ENCODE data around the gene PPP1R12A. TPM values are rescaled to one million over a fixed set of nuclear protein-coding genes. Genes with fewer than 3 reads are reported as not detected.
"Not testable (repeated sequence)": the region's sequence is repeated elsewhere in the genome, so short reads cannot be mapped to it uniquely, and the experiment has no call there.

PPP1R12A gene
- total RNA-seq, 2 experiments from 2014 or later, result 44.5 to 65.1 TPM

GRCh38 chr12:79945433-79945832 is 10.5 kb upstream of the PPP1R12A start:
- Histone ChIP-seq H2AFZ (ENCODE audit: low read length) (no peak overlapping the region), H4K20me1 (ENCODE audit: insufficient read depth, low read length) (no peaks in the 10 kb centered on the region), H3K9me3 (ENCODE audit: low read length) (no peaks in the 10 kb centered on the region), H3K4me1 (ENCODE audit: insufficient read depth, low read length, poor library complexity, severe bottlenecking) (no peaks in the 10 kb centered on the region), H3K4me2 (ENCODE audit: low read length) (no peak overlapping the region), H3K79me2 (ENCODE audit: insufficient read depth, low read depth, low read length) (no peaks in the 10 kb centered on the region), H3K27ac (ENCODE audit: low read depth, low read length, poor library complexity, severe bottlenecking) (no peak overlapping the region), H3K36me3 (ENCODE audit: insufficient read depth, low read length) (no peaks in the 10 kb centered on the region), H3K9me2 (ENCODE audit: insufficient read depth, low read length) (no peaks in the 10 kb centered on the region), H3K4me3 (ENCODE audit: low read depth, low read length, poor library complexity, severe bottlenecking) (no peak overlapping the region)
- ChIA-PET CTCF (ENCODE audit: unreplicated experiment) (interaction anchor here (0.6 to 0.8 kb wide), 2 partner anchors 9 to 115 kb away, joined by 4 to 5 read pairs; no protein-coding TSS in a partner anchor), POLR2A (interaction anchor here (0.9 kb wide), 1 partner anchor 15 kb away, joined by 3 read pairs; no protein-coding TSS in a partner anchor)
- intact Hi-C loops (cut with micrococcal nuclease; ENCODE audit: unreplicated experiment), result no loop called here
- no peak for TF ChIP-seq CTCF (conservative IDR thresholded peaks at IDR 0.05; ENCODE audit: low read length)
- no peak for TF ChIP-seq EZH2phosphoT487 (IDR thresholded peaks at IDR 0.05; ENCODE audit: borderline replicate concordance, low read depth, low read length)
- no TSS peak for BruUV-seq (replicated peaks)
- no peak for DNase-seq (ENCODE audit: low spot score)

GRCh38 chr12:79944565-79944964 is 9.7 kb upstream of the PPP1R12A start:
- ChIA-PET POLR2A (no interaction called here), CTCF (ENCODE audit: unreplicated experiment) (no interaction called here)
- H2AFZ ChIP-seq (ENCODE audit: low read length), result no peak overlapping the region
- no peaks in the 10 kb centered on the region for H3K79me2 ChIP-seq (ENCODE audit: insufficient read depth, low read depth, low read length)
- H3K9me2 ChIP-seq (ENCODE audit: insufficient read depth, low read length), result no peaks in the 10 kb centered on the region
- H3K4me3 ChIP-seq (ENCODE audit: low read depth, low read length, poor library complexity, severe bottlenecking), result no peak overlapping the region
- H3K4me2 ChIP-seq (ENCODE audit: low read length), result no peak overlapping the region
- intact Hi-C loops (cut with micrococcal nuclease; ENCODE audit: unreplicated experiment), result no loop called here
- no peak for TF ChIP-seq EZH2phosphoT487 (IDR thresholded peaks at IDR 0.05; ENCODE audit: borderline replicate concordance, low read depth, low read length)
- no peak for TF ChIP-seq CTCF (conservative IDR thresholded peaks at IDR 0.05; ENCODE audit: low read length)
- no peaks in the 10 kb centered on the region for H3K9me3 ChIP-seq (ENCODE audit: low read length)
- no TSS peak for BruUV-seq (replicated peaks)
- no peaks in the 10 kb centered on the region for H3K4me1 ChIP-seq (ENCODE audit: insufficient read depth, low read length, poor library complexity, severe bottlenecking)
- DNase-seq (ENCODE audit: low spot score), result no peak
- H4K20me1 ChIP-seq (ENCODE audit: insufficient read depth, low read length), result no peaks in the 10 kb centered on the region
- H3K36me3 ChIP-seq (ENCODE audit: insufficient read depth, low read length), result no peaks in the 10 kb centered on the region
- no peak overlapping the region for H3K27ac ChIP-seq (ENCODE audit: low read depth, low read length, poor library complexity, severe bottlenecking)

GRCh38 chr12:79942846-79943245 is 7.9 kb upstream of the PPP1R12A start:
- POLR2A ChIA-PET; DNase-seq (ENCODE audit: low spot score); H3K36me3 ChIP-seq (ENCODE audit: insufficient read depth, low read length); H3K79me2 ChIP-seq (ENCODE audit: insufficient read depth, low read depth, low read length); intact Hi-C loops (cut with micrococcal nuclease; ENCODE audit: unreplicated experiment); CTCF ChIA-PET (ENCODE audit: unreplicated experiment); H3K9me2 ChIP-seq (ENCODE audit: insufficient read depth, low read length); H3K4me3 ChIP-seq (ENCODE audit: low read depth, low read length, poor library complexity, severe bottlenecking); H3K9me3 ChIP-seq (ENCODE audit: low read length); H3K27ac ChIP-seq (ENCODE audit: low read depth, low read length, poor library complexity, severe bottlenecking); H3K4me2 ChIP-seq (ENCODE audit: low read length); BruUV-seq (replicated peaks); H3K4me1 ChIP-seq (ENCODE audit: insufficient read depth, low read length, poor library complexity, severe bottlenecking); H2AFZ ChIP-seq (ENCODE audit: low read length); H4K20me1 ChIP-seq (ENCODE audit: insufficient read depth, low read length): not testable (repeated sequence)
